ENCODE measurements around the gene SIX5.

Gene SIX5

GRCh38 chr19:45746866-45747265, 22.2 kb downstream of the SIX5 start (continued):
- TF ChIP-seq REST (tag by site-specific recombination; IDR thresholded peaks at IDR 0.05) (no peak), ZNF184 (tag by site-specific recombination; IDR thresholded peaks at IDR 0.05) (no peak)

GRCh38 chr19:45745606-45746005, 23.4 kb downstream of the SIX5 start:
- CTCF ChIA-PET, result interaction anchor here (1.2 kb wide), 1 partner anchor 52 kb away, joined by 3 read pairs; no protein-coding TSS in a partner anchor
- TF ChIP-seq ZNF837 (tag by site-specific recombination; IDR thresholded peaks at IDR 0.05) (no peak), ZNF449 (tag by site-specific recombination; IDR thresholded peaks at IDR 0.05) (no peak), ATF2 (tag by site-specific recombination; IDR thresholded peaks at IDR 0.05; ENCODE audit: low read depth) (no peak), ZNF600 (tag by site-specific recombination; IDR thresholded peaks at IDR 0.05) (no peak), KLF10 (tag by site-specific recombination; IDR thresholded peaks at IDR 0.05) (no peak), ZSCAN4 (tag by site-specific recombination; IDR thresholded peaks at IDR 0.05) (no peak), ZNF701 (tag by site-specific recombination; IDR thresholded peaks at IDR 0.05) (no peak)

GRCh38 chr19:45742969-45743368, 26.1 kb downstream of the SIX5 start:
- H3K9me3 ChIP-seq (ENCODE audit: control insufficient read depth, insufficient read depth, low read depth, low read length), result no peaks in the 10 kb centered on the region
- no peaks in the 10 kb centered on the region for H3K4me1 ChIP-seq (ENCODE audit: control insufficient read depth, insufficient read depth, low read length)
- no peak overlapping the region for H3K4me3 ChIP-seq (ENCODE audit: low read depth, low read length)
- no peak for TF ChIP-seq ZBTB26 (tag by site-specific recombination; optimal IDR thresholded peaks at IDR 0.05)
- TF ChIP-seq YY2 (tag by site-specific recombination; IDR thresholded peaks at IDR 0.05), result no peak
- TF ChIP-seq ZNF704 (tag by site-specific recombination; IDR thresholded peaks at IDR 0.05), result no peak
- TF ChIP-seq ZNF248 (tag by site-specific recombination; IDR thresholded peaks at IDR 0.05), result no peak
- H3K27ac ChIP-seq (ENCODE audit: extremely low read depth, low read depth, low read length), result no peak overlapping the region
- H3K36me3 ChIP-seq (ENCODE audit: control insufficient read depth in 2 of 2, insufficient read depth in 1 of 2, low read length in 2 of 2), result no peaks in the 10 kb centered on the region
- ChIA-PET POLR2A (interaction anchor here (1.2 kb wide), 1 partner anchor 26 kb away, joined by 5 read pairs; no protein-coding TSS in a partner anchor), CTCF (interaction anchor here (0.7 kb wide), 2 partner anchors 26 to 274 kb away, joined by 3 read pairs; no protein-coding TSS in a partner anchor)

More at GRCh38 chr19:45745606-45746005, 23.4 kb downstream of the SIX5 start:
- POLR2A ChIA-PET, result interaction anchor here (1.5 kb wide), 1 partner anchor 24 kb away, joined by 4 read pairs; the partner anchor contains the start of gene SIX5
- H3K36me3 ChIP-seq (ENCODE audit: control insufficient read depth in 2 of 2, insufficient read depth in 1 of 2, low read length in 2 of 2), result no peaks in the 10 kb centered on the region
- no peak overlapping the region for H3K27ac ChIP-seq (ENCODE audit: extremely low read depth, low read depth, low read length)
- no peaks in the 10 kb centered on the region for H3K9me3 ChIP-seq (ENCODE audit: control insufficient read depth, insufficient read depth, low read depth, low read length)
- H3K4me3 ChIP-seq (ENCODE audit: low read depth, low read length), result no peak overlapping the region
- no peaks in the 10 kb centered on the region for H3K4me1 ChIP-seq (ENCODE audit: control insufficient read depth, insufficient read depth, low read length)
